ENCODE results near the gene SMIM34. TPM values are rescaled to one million over a fixed set of nuclear protein-coding genes. Genes with fewer than 3 reads are reported as not detected.
"Not testable (repeated sequence)": the region's sequence is repeated elsewhere in the genome, so short reads cannot be mapped to it uniquely, and the experiment has no call there.

SMIM34 gene
- polyA plus RNA-seq, 1 donor (not counting 4 experiments of a cell fraction or from before 2014, with no cell fraction given): not detected

GRCh38 chr21:34405686-34406085 lies 18.1 kb downstream of the SMIM34 start:
- dilution Hi-C loops (cut with MboI; ENCODE audit: extremely low pct_ligation_motif_present, low sequenced_read_pairs); H3K4me3 ChIP-seq (ENCODE audit: control insufficient read depth in 2 of 3, extremely low read depth in 1 of 3, insufficient read depth in 2 of 3, low read depth in 1 of 3, low read length in 3 of 3); DNase-seq (ENCODE audit: low read depth, low spot score); H3K36me3 ChIP-seq (ENCODE audit: control insufficient read depth in 2 of 2, extremely low read depth in 1 of 2, insufficient read depth in 2 of 2, low read length in 2 of 2); H3K4me1 ChIP-seq (ENCODE audit: control insufficient read depth, extremely low read depth, insufficient read depth, low read length); H3K27me3 ChIP-seq (ENCODE audit: control insufficient read depth, extremely low read depth, insufficient read depth, low read length); H3K79me2 ChIP-seq (ENCODE audit: control insufficient read depth, insufficient read depth, low read length); H2AFZ ChIP-seq (ENCODE audit: control insufficient read depth, low read length); H4K20me1 ChIP-seq (ENCODE audit: control insufficient read depth, extremely low read depth, insufficient read depth, low read length); H3K27ac ChIP-seq (ENCODE audit: control insufficient read depth, insufficient read depth, low read length); H3K9me3 ChIP-seq (ENCODE audit: control insufficient read depth, low read depth, low read length); H3K4me2 ChIP-seq (ENCODE audit: control insufficient read depth, extremely low read depth, insufficient read depth, low read depth, low read length); H3K9ac ChIP-seq (ENCODE audit: control insufficient read depth, extremely low read depth, insufficient read depth, low read length); H3K9me1 ChIP-seq (ENCODE audit: control insufficient read depth, extremely low read depth, insufficient read depth, low read length); FAIRE-seq: not testable (repeated sequence)

GRCh38 chr21:34404742-34405141 lies 19.0 kb downstream of the SMIM34 start:
- H3K4me3 ChIP-seq (ENCODE audit: control insufficient read depth in 2 of 3, extremely low read depth in 1 of 3, insufficient read depth in 2 of 3, low read depth in 1 of 3, low read length in 3 of 3); H3K9me3 ChIP-seq (ENCODE audit: control insufficient read depth, low read depth, low read length); H3K4me1 ChIP-seq (ENCODE audit: control insufficient read depth, extremely low read depth, insufficient read depth, low read length); dilution Hi-C loops (cut with MboI; ENCODE audit: extremely low pct_ligation_motif_present, low sequenced_read_pairs); H2AFZ ChIP-seq (ENCODE audit: control insufficient read depth, low read length); FAIRE-seq; H3K79me2 ChIP-seq (ENCODE audit: control insufficient read depth, insufficient read depth, low read length); H3K27ac ChIP-seq (ENCODE audit: control insufficient read depth, insufficient read depth, low read length); H3K9ac ChIP-seq (ENCODE audit: control insufficient read depth, extremely low read depth, insufficient read depth, low read length); H3K36me3 ChIP-seq (ENCODE audit: control insufficient read depth in 2 of 2, extremely low read depth in 1 of 2, insufficient read depth in 2 of 2, low read length in 2 of 2); H4K20me1 ChIP-seq (ENCODE audit: control insufficient read depth, extremely low read depth, insufficient read depth, low read length); DNase-seq (ENCODE audit: low read depth, low spot score); H3K9me1 ChIP-seq (ENCODE audit: control insufficient read depth, extremely low read depth, insufficient read depth, low read length); H3K4me2 ChIP-seq (ENCODE audit: control insufficient read depth, extremely low read depth, insufficient read depth, low read depth, low read length); H3K27me3 ChIP-seq (ENCODE audit: control insufficient read depth, extremely low read depth, insufficient read depth, low read length): not testable (repeated sequence)

- H3K79me2 ChIP-seq (ENCODE audit: control insufficient read depth, insufficient read depth, low read length); H3K9ac ChIP-seq (ENCODE audit: control insufficient read depth, extremely low read depth, insufficient read depth, low read length); H3K27ac ChIP-seq (ENCODE audit: control insufficient read depth, insufficient read depth, low read length); FAIRE-seq; dilution Hi-C loops (cut with MboI; ENCODE audit: extremely low pct_ligation_motif_present, low sequenced_read_pairs); H3K9me1 ChIP-seq (ENCODE audit: control insufficient read depth, extremely low read depth, insufficient read depth, low read length); H3K27me3 ChIP-seq (ENCODE audit: control insufficient read depth, extremely low read depth, insufficient read depth, low read length); H4K20me1 ChIP-seq (ENCODE audit: control insufficient read depth, extremely low read depth, insufficient read depth, low read length); H3K36me3 ChIP-seq (ENCODE audit: control insufficient read depth in 2 of 2, extremely low read depth in 1 of 2, insufficient read depth in 2 of 2, low read length in 2 of 2); DNase-seq (ENCODE audit: low read depth, low spot score); H3K4me2 ChIP-seq (ENCODE audit: control insufficient read depth, extremely low read depth, insufficient read depth, low read depth, low read length); H3K4me3 ChIP-seq (ENCODE audit: control insufficient read depth in 2 of 3, extremely low read depth in 1 of 3, insufficient read depth in 2 of 3, low read depth in 1 of 3, low read length in 3 of 3); H3K4me1 ChIP-seq (ENCODE audit: control insufficient read depth, extremely low read depth, insufficient read depth, low read length); H3K9me3 ChIP-seq (ENCODE audit: control insufficient read depth, low read depth, low read length); H2AFZ ChIP-seq (ENCODE audit: control insufficient read depth, low read length): not testable (repeated sequence)
Observed at GRCh38 chr21:34400522-34400921, 23.2 kb downstream of the SMIM34 start.

- dilution Hi-C loops (cut with MboI; ENCODE audit: extremely low pct_ligation_motif_present, low sequenced_read_pairs); DNase-seq (ENCODE audit: low read depth, low spot score); H3K79me2 ChIP-seq (ENCODE audit: control insufficient read depth, insufficient read depth, low read length); H2AFZ ChIP-seq (ENCODE audit: control insufficient read depth, low read length); H3K4me2 ChIP-seq (ENCODE audit: control insufficient read depth, extremely low read depth, insufficient read depth, low read depth, low read length); H3K4me1 ChIP-seq (ENCODE audit: control insufficient read depth, extremely low read depth, insufficient read depth, low read length); H4K20me1 ChIP-seq (ENCODE audit: control insufficient read depth, extremely low read depth, insufficient read depth, low read length); H3K27ac ChIP-seq (ENCODE audit: control insufficient read depth, insufficient read depth, low read length); H3K27me3 ChIP-seq (ENCODE audit: control insufficient read depth, extremely low read depth, insufficient read depth, low read length); H3K9ac ChIP-seq (ENCODE audit: control insufficient read depth, extremely low read depth, insufficient read depth, low read length); H3K4me3 ChIP-seq (ENCODE audit: control insufficient read depth in 2 of 3, extremely low read depth in 1 of 3, insufficient read depth in 2 of 3, low read depth in 1 of 3, low read length in 3 of 3); H3K36me3 ChIP-seq (ENCODE audit: control insufficient read depth in 2 of 2, extremely low read depth in 1 of 2, insufficient read depth in 2 of 2, low read length in 2 of 2); H3K9me3 ChIP-seq (ENCODE audit: control insufficient read depth, low read depth, low read length); H3K9me1 ChIP-seq (ENCODE audit: control insufficient read depth, extremely low read depth, insufficient read depth, low read length): not testable (repeated sequence)
- FAIRE-seq: peak; percentile 49
Observed at GRCh38 chr21:34383724-34384415, 39.9 kb downstream of the SMIM34 start.

- DNase-seq (ENCODE audit: low read depth, low spot score); H4K20me1 ChIP-seq (ENCODE audit: control insufficient read depth, extremely low read depth, insufficient read depth, low read length); H3K4me1 ChIP-seq (ENCODE audit: control insufficient read depth, extremely low read depth, insufficient read depth, low read length); H3K36me3 ChIP-seq (ENCODE audit: control insufficient read depth in 2 of 2, extremely low read depth in 1 of 2, insufficient read depth in 2 of 2, low read length in 2 of 2); H3K79me2 ChIP-seq (ENCODE audit: control insufficient read depth, insufficient read depth, low read length); H3K9me1 ChIP-seq (ENCODE audit: control insufficient read depth, extremely low read depth, insufficient read depth, low read length); dilution Hi-C loops (cut with MboI; ENCODE audit: extremely low pct_ligation_motif_present, low sequenced_read_pairs); H3K4me2 ChIP-seq (ENCODE audit: control insufficient read depth, extremely low read depth, insufficient read depth, low read depth, low read length); H3K4me3 ChIP-seq (ENCODE audit: control insufficient read depth in 2 of 3, extremely low read depth in 1 of 3, insufficient read depth in 2 of 3, low read depth in 1 of 3, low read length in 3 of 3); H3K27ac ChIP-seq (ENCODE audit: control insufficient read depth, insufficient read depth, low read length); H2AFZ ChIP-seq (ENCODE audit: control insufficient read depth, low read length); H3K9ac ChIP-seq (ENCODE audit: control insufficient read depth, extremely low read depth, insufficient read depth, low read length); H3K9me3 ChIP-seq (ENCODE audit: control insufficient read depth, low read depth, low read length); H3K27me3 ChIP-seq (ENCODE audit: control insufficient read depth, extremely low read depth, insufficient read depth, low read length): not testable (repeated sequence)
- FAIRE-seq: peak; percentile 88
Observed at GRCh38 chr21:34383138-34383537, 40.6 kb downstream of the SMIM34 start.

All from keratinocyte (primary cell).